Testis (tissue), 3 donors: ENCODE measurements around the gene PORCN. TPM values are rescaled to one million over a fixed set of nuclear protein-coding genes. Genes with fewer than 3 reads are reported as not detected.

ENCODE experiments used
- DNase-seq: peaks from one replicate; pipeline ENCODE4 v3.0.0-alpha.2; 2019
- H3K27ac ChIP-seq, 2 donors: fragments of 200-600 bp; sonication (generic); one replicate each; pipeline ENCODE4 v1.5.1; 2019
- H3K27me3 ChIP-seq: fragments of 200-600 bp; sonication (generic); one replicate; pipeline ENCODE4 v1.5.1; 2019
- H3K36me3 ChIP-seq: fragments of 200-600 bp; sonication (generic); one replicate; pipeline ENCODE4 v1.5.1; 2017; ENCODE audit warnings: low read depth; ENCODE audit errors: missing control alignments
- H3K4me1 ChIP-seq: fragments of 200-600 bp; sonication (generic); one replicate; pipeline ENCODE4 v1.5.1; 2019
- H3K4me3 ChIP-seq, 2 donors: fragments of 200-600 bp; sonication (generic); one replicate each; pipeline ENCODE4 v1.5.1; 2017 to 2019
- H3K9me3 ChIP-seq: fragments of 200-600 bp; sonication (generic); one replicate; pipeline ENCODE4 v1.5.1; 2017
- CTCF ChIP-seq, 3 experiments: fragments of 450-650 bp in 2 of 3; fragments of 200-600 bp in 1 of 3; sonication (generic) in 1 of 3; IDR thresholded peaks; one replicate each; pipeline ENCODE4 v1.5.1; 2016 to 2019; ENCODE audit warnings: antibody characterized with exemption in 3 of 3, mild to moderate bottlenecking in 2 of 3, moderate library complexity in 1 of 3
- POLR2A ChIP-seq: fragments of 450-650 bp; IDR thresholded peaks from one replicate; pipeline ENCODE4 v1.6.1; 2017; ENCODE audit warnings: antibody characterized with exemption, mild to moderate bottlenecking, moderate library complexity
- WGBS, 2 donors: methylation state at CpG; one replicate each; pipeline ENCODE4 v1.1.5; 2018; 5-methylcytosine and 5-hydroxymethylcytosine counted together
- intact Hi-C: fragments of 100-400 bp; cut with DNase I; formaldehyde crosslinking; loops from one replicate; pipeline ENCODE4 v1.15.1; 2023; ENCODE audit warnings: low total_unique reads
- polyA plus RNA-seq: library from polyadenylated mRNA; stranded (reverse); fragments of 350-450 nt; fragmentation: Illumina TruSeq; extraction: RNeasy Lipid Tissue Mini Kit (QIAGEN cat#74804); gene quantifications from one replicate; pipeline ENCODE4 v1.2.3, GENCODE V29; 2014; ENCODE audit warnings: low read depth, low replicate concordance; ENCODE audit not compliant: insufficient read depth
- total RNA-seq, 2 donors: library from RNA; depleted of rRNA; stranded (reverse); fragments of >200 nt; gene quantifications; one replicate each; pipeline ENCODE4 v1.2.3, GENCODE V29; 2016

Gene PORCN
- total and polyA plus RNA-seq, 3 donors from 2014 or later, result 25.0 to 110 (median 58.7) TPM

DNA sequence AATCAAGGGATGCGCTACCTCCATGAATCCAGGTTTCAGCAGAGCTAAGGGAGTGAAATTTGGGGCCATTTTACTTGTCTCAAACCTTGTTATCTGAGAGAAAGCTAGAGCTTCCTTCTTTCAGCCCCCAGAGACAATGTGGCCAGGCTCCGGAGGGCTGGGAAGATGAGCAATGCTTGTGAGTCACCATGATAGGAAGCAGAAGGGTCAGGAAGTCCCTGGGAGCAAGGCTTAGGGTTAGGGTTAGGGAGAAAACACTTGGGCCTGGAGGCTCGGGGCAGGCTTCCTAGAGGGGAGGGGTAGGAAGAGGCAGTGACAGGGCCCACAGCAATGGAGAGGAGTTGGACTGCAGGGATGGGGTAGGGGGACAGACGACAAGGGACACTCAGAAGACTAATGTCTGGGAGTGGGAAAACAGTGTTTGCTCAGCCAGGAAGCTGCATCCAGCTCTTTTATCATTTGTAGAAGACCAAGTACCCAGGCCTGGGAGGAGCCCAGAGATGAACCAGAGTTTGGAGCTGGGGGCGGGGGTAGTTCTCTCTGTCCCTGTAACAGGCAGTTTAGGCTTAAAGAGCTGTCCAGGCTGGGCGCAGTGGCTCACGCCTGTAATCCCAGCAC, 16.4 kb upstream of the PORCN start:
- H3K27me3 ChIP-seq, result no peaks in the 10 kb centered on the region
- no peak overlapping the region for H3K4me3 ChIP-seq
- intact Hi-C loops, result no loop called here
- H3K27ac ChIP-seq, result no peak overlapping the region
- no peaks in the 10 kb centered on the region for H3K4me1 ChIP-seq
- no peak for TF ChIP-seq CTCF (IDR thresholded peaks at IDR 0.05)
- DNase-seq, result no peak
- 69 to 73% methylated on average over 6 to 7 of the region's 7 CpGs for WGBS, 2 donors
- no peaks in the 10 kb centered on the region for H3K9me3 ChIP-seq
- H3K36me3 ChIP-seq, result no peaks in the 10 kb centered on the region

- no peaks in the 10 kb centered on the region for H3K4me1 ChIP-seq
- intact Hi-C loops, result no loop called here
- H3K9me3 ChIP-seq, result no peaks in the 10 kb centered on the region
- H3K27ac ChIP-seq, result no peak overlapping the region
- no peak overlapping the region for H3K4me3 ChIP-seq
- TF ChIP-seq POLR2A, result no peak
- no peak for TF ChIP-seq CTCF (IDR thresholded peaks at IDR 0.05)
- no peaks in the 10 kb centered on the region for H3K27me3 ChIP-seq
- 34 to 62% methylated on average over 4 to 10 of the region's 10 CpGs for WGBS, 2 donors
- H3K36me3 ChIP-seq, result no peaks in the 10 kb centered on the region
- peak; percentile 58 for DNase-seq
Observed at GRCh38 chrX:48493890-48494364, 14.9 kb upstream of the PORCN start.

DNA sequence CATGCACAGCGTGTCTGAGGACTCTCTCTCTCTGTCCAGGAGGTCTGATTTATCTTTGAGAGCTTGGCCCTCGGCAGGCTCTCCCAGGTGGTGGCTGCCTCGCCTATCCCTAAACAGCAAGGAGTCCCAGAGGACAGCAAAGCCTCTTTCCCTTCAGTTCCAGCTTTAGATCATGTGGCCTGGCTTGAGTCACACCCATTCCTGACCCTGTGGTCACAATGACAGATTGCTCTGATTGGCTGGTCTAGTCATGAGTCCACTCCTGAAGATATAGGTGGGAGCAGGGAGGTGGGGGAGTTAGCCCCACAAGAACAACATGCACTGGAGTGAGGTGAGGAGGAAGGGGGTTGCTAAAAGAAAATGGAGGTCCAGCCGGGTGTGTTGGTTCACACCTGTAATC, 12.1 kb upstream of the PORCN start:
- Histone ChIP-seq H3K4me1 (no peaks in the 10 kb centered on the region), H3K4me3 (no peak overlapping the region), H3K27me3 (no peaks in the 10 kb centered on the region), H3K27ac (no peak overlapping the region), H3K36me3 (no peaks in the 10 kb centered on the region), H3K9me3 (no peaks in the 10 kb centered on the region)
- intact Hi-C loops, result no loop called here
- no peak for DNase-seq
- TF ChIP-seq POLR2A (no peak), CTCF (IDR thresholded peaks at IDR 0.05) (no peak)
- WGBS, 2 donors, result 93 to 94% methylated on average over 4 of the region's 4 CpGs

DNA sequence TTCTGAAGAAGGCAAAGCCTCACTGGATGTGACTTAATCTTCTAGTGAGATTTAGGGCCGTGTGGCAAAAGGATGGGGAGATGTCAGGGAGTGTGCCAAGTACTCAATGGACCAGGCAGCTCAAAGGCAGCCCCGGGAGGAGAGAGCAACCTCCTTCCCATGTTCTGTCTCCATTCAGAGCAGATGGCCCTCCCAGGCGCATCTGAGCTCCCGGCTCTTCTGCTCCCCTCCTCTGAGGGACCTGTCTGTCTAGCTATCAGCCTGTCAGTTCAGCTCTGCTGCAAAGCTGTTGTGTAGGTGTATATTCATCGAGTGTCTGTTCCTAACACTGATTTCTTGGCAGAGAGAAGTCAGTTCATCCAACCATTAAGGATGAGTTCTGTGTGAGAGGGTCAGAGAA, 10.9 kb upstream of the PORCN start:
- Histone ChIP-seq H3K9me3 (no peaks in the 10 kb centered on the region), H3K4me1 (no peaks in the 10 kb centered on the region), H3K27me3 (no peaks in the 10 kb centered on the region), H3K27ac (no peak overlapping the region), H3K36me3 (no peaks in the 10 kb centered on the region), H3K4me3 (no peak overlapping the region)
- intact Hi-C loops, result no loop called here
- no peak for DNase-seq
- TF ChIP-seq POLR2A (no peak), CTCF (IDR thresholded peaks at IDR 0.05) (no peak)
- 50 to 75% methylated on average over 1 to 5 of the region's 5 CpGs for WGBS, 2 donors

DNA sequence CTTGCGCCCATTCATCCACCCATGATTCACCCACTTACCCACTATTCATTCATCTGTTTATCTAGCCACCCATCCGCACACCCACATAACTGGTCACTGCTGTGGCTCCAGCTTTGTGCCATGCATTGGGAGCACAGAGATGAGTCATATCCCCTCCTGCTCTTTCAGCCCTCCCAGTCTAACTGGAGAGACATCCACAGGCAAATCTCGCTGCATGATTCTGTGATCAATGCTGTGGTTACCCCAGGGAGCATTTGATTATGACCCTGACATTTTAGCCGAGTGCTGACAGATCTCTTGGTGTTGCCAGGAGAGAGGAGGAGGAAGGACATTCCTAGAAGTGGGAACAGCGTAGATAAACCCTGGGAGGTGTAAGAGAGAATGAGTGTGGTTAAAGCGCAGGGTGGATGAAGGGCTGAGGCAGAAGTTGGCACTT, 10.4 kb upstream of the PORCN start:
- no peaks in the 10 kb centered on the region for H3K27me3 ChIP-seq
- no peak overlapping the region for H3K27ac ChIP-seq
- no peaks in the 10 kb centered on the region for H3K36me3 ChIP-seq
- no peaks in the 10 kb centered on the region for H3K4me1 ChIP-seq
- WGBS, 2 donors, result 56 to 66% methylated on average over 4 to 6 of the region's 6 CpGs
- intact Hi-C loops, result no loop called here
- DNase-seq, result no peak
- TF ChIP-seq POLR2A, result no peak
- no peak overlapping the region for H3K4me3 ChIP-seq
- no peaks in the 10 kb centered on the region for H3K9me3 ChIP-seq
